Superior temporal gyrus (tissue), 1 donor: ENCODE results near the gene CEP131.

Experiments used
- DNase-seq: peaks from one replicate; pipeline ENCODE4 v3.0.0-alpha.2; 2016; ENCODE audit errors: extremely low spot score

CEP131 gene

GRCh38 chr17:81200201-81200600 is 22.6 kb downstream of the CEP131 start:
- no peak for DNase-seq

DNA sequence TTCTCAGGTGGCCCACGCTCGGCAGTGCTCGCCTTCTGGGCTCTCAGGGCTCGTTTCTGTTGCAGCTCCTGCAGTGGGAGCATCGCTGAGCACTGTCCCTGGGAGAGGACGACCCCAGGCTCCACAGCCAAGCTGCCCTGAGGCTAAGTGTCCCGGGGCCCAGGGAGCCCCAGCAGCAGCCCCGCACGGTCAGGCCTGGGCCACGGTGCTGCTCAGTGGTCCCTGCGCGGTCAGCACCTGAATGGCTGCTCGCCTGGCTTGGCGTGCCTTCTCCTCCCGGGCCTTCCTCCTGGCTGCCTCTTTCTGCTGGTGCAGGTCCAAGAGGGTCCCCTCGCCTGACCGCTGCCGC is 23.3 kb downstream of the CEP131 start:
- DNase-seq: no peak

DNA sequence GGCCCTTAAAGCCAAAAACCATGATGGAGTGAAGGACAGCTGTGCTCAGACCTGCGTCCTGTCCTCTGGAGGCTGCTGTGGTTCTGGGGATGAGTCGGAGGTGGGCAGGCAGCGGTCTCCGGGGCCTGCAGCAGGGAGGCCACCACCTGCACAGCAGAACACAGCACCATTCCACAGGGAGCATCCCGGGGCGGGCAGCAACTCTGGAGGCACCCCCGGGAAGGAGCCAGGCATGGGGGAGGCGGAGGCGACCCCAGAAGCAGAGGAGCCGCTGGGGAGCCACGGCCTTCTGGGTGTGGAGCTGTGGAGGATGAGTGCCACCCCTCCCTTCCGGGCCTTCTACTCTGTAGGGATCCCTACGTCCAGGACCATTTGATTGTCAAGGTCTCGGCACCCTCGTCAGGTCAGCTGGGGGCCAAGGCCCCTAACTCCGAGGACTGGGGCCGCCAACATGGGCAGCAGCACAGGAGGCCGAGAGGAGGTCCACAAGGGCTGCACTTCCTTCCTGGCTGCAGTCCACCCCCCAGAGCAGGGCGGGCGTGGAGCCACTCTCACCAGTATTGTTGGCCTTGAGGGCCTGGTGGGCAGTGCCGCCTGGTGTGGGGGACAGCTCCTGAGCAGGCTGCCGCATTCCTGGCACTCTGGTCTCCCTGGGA is 23.8 kb downstream of the CEP131 start:
- no peak for DNase-seq

DNA sequence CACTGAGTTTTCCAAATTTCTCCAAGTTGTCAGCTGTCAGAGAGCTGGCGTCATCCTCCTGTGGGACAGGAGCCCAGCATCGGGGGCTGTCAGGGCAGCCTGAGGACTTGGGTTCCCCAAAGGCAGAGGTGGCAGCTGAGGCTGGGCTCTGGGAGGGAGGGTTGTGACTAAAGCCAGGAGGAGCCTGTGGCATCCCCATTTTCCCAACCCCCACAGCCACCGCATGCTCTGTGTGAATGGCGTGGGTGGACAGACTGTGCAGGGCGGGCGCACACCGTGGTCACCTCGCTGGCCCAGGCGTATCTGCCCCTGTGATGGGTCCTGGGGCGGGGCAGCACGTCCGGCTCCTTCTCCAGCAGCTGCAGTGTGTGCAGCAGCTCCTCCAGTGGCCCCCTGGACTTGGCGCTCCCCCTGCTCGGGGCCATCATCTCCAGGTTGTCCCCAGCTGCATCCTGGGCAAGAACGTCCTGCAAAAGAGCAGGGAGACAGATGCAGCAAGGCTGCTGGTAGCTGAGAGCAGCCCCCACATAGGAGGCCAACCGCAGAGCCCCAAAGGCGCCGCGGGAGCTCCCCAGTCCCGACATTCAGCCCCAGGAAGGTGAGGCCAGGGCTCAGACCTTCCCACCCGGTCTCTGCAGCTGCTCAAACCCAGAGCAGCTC is 24.8 kb downstream of the CEP131 start:
- DNase-seq: no peak

- DNase-seq: no peak
These were observed 25.4 kb downstream of the CEP131 start for GRCh38 chr17:81197409-81197795.

GRCh38 chr17:81196505-81197408 is 26.0 kb downstream of the CEP131 start:
- DNase-seq: no peak

DNA sequence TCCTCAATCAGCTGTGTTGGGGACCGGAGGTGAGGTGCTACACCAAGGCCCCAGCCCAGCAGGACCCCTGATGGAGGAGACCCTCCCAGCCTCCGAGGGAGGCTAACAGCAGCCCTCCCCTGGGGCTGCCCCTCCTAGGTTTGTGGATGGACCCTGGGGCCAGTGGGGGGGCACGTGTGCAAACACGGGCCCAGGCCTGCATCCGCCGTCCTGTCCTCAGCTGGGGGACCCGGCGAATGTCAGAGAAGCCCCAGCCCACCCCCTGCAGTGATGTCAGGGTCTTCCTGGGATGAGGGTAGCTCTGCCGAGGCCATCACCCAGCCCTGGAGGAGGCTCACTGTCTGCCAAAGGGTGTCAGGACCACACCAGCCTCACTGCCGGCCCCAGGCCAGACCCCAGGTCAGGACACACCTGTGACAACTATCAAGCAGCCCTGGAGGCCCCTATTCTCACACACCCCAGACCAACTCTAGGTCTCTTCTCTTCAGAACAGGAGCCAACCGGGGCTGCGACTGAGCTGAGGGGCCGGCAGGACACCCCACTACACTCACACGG is 26.7 kb downstream of the CEP131 start:
- no peak for DNase-seq

- no peak for DNase-seq
These were observed 27.5 kb downstream of the CEP131 start for GRCh38 chr17:81194941-81195901.

GRCh38 chr17:81194225-81194760 is 28.5 kb downstream of the CEP131 start:
- DNase-seq: no peak

DNA sequence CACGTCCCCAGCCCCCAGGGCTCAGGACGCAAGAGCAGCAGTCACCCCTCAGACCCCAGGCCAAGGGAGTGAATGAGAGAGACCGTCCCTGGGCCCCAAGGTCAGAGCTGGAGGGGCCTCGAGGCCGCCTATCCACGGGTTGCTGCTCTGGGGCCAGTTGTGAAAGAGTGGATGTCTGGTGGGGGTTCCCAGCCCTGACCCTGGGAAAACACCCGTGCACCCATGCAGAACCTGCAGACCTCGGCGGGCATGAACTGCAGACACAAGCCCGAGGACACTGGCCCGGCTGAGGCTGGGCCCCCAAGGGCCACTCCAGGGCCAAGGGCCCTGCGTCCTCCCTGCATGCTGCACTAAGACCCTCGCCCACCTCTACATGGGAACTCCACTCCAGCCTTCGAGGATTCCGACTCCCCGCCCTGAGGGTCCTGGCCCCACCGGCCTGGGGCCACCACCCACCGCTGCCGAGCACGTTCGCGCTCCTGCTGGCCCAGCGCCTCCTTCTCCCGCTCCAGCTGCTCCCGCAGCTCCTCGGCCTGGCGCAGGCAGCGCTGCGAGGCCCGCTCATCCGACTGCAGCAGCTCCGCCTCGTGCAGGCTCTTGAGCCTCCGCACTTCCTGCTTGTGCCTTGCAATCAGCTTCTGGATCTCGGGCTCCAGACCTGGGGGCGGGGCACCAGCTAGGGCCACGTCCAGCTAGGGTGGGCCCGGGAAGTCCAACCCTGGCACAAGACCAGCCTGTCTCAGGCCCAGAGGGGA is 29.1 kb downstream of the CEP131 start:
- DNase-seq: no peak

DNA sequence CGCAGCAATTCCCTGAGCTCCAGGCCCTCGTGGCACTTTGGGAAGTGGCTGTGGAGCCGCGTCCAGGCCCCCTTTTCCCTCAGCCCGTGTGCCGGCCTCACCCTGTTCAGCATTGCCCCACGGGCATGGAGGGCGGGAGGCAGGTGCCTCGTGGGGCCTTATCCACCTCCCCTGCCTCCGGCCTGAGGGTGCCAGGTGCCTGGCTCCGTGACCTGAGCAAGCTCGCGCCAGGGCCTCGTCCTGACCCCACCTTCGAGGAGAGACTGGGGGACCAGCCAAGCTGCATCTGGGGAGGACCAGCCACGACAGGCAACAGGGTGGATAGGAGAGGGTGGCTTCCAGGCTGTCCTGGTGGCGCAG is 29.7 kb downstream of the CEP131 start:
- no peak for DNase-seq

GRCh38 chr17:81192386-81193050 is 30.2 kb downstream of the CEP131 start:
- no peak for DNase-seq

DNA sequence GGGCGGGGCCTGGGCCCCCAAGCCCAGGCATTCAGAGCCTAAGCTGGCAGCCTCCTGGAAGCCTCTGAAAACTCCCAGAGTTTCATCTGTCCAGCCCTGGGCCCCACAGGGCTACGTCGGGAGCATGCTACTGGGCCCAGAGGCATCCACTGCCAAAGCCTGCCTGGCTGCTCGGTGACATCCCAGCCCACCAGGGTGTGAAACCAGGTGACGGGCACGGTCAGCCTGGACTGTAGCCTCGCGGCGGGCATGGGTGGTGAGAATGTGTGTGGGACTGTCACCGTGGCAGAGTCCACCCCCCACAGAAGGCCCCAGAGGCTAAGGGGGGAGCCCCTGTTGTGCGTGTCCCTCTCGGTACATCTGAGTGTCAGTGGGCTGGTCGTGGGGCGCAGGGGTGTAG is 31.1 kb downstream of the CEP131 start:
- DNase-seq: no peak

- DNase-seq: no peak
These were observed 31.6 kb downstream of the CEP131 start for GRCh38 chr17:81191116-81191515.

DNA sequence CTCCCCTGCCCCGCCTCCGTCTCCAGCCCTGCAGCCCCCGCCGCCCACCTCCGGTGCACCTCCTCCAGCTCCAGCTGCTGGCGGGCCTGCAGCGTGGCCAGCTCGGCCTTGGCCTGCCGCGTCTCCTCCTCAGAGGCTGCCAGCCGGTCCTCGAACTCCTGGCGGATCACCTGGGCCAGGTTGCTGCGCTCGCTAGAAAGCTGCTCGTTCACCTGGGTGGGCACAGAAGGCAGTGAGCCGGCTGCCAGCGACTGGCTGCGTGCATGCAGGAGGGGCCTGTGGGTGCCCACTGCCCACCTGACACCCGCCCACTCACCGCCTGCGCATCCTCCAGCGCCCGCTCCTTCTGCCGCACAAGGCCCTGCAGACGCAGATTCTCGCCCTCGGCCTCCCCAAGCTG is 32.2 kb downstream of the CEP131 start:
- no peak for DNase-seq

DNA sequence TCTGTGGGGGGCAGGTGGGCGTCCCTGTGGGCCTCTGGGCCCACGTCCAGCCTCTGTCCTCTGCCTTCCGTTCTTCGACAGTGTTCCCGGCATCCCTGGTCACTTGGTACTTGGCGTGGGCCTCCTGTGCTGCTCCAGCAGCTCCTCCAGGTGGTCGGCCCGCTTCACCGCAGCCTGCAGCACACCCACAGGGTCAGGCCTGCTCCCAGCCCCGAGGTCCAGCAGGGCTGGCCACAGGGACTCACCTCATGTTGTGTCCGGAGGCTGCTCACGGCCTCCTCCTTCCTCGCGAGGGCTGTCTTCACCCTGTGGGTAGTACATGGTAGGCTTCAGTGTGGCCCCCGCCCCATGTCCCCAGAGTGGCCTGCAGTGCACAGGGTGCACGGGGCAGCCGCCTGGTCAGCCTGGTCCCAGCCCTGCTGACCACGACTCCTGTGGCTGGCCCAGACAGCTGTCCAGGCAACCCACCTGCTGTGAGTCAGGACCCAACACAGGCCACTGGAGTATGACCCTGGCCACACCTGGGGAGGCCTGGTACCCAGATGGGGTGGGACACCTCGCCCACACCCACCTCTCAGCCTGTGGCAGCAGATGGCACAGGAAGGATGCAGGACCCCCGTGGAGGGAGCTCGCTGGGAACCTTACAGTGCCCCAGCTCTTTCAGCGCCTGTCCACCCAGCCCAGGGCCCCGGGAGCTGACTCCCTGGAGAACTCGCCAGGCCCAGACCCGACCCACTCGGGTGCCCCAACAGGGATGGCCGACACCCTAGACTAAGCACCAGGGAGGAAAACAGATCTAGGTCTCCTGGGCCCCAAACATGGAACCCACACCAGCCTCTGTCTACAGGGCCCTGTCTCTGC is 32.9 kb downstream of the CEP131 start:
- DNase-seq: peak; percentile 38

DNA sequence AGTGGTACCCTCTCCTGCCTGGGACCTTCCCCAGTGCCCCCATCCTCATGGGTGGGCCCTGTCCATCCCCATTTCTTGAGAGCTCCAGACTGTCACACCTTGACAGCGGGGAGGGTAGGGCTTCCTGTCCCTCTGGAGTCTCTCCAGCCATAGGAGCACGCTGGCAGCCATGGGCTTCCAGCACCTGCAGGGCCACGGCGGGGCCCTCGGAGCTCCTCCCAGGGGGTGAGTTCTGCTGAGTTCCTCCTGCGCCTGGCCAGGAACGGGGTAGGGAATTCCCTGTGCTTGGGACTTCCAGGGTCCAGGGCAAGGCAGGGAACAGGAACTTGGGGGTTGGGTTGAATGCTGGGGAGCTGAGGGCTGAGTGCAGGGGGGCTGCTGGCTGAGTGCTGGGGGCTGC is 33.7 kb downstream of the CEP131 start:
- no peak for DNase-seq

- DNase-seq: no peak
These were observed 34.3 kb downstream of the CEP131 start for GRCh38 chr17:81188491-81188840.
